GM10248 (cell line): ENCODE measurements around the gene VAT1L.

Source experiments
- CTCF ChIA-PET: fragments of 300-600 bp; sonication (Branson Sonifier 250); formaldehyde crosslinking; extraction: SDS; loops from one replicate; lab custom pipeline; 2021; ENCODE audit warnings: antibody characterized with exemption; lab: Yijun Ruan, JAX
- POLR2A ChIA-PET: fragments of 350-650 bp; sonication (Branson Sonifier 250); formaldehyde crosslinking; extraction: SDS; loops from one replicate; lab custom pipeline; 2020; ENCODE audit warnings: antibody characterized with exemption; lab: Yijun Ruan, JAX
- DNase-seq: peaks from one replicate; pipeline ENCODE4 v3.0.0; 2012; ENCODE audit errors: extremely low spot score
- TF ChIP-seq, protein P1 (sequence below): IDR thresholded peaks from 2 replicates; pipeline ENCODE4 v1.5.1; 2012; ENCODE audit warnings: mild to moderate bottlenecking, low read depth; ENCODE audit errors: extremely low read depth, missing control alignments, control extremely low read depth

VAT1L gene

DNA sequence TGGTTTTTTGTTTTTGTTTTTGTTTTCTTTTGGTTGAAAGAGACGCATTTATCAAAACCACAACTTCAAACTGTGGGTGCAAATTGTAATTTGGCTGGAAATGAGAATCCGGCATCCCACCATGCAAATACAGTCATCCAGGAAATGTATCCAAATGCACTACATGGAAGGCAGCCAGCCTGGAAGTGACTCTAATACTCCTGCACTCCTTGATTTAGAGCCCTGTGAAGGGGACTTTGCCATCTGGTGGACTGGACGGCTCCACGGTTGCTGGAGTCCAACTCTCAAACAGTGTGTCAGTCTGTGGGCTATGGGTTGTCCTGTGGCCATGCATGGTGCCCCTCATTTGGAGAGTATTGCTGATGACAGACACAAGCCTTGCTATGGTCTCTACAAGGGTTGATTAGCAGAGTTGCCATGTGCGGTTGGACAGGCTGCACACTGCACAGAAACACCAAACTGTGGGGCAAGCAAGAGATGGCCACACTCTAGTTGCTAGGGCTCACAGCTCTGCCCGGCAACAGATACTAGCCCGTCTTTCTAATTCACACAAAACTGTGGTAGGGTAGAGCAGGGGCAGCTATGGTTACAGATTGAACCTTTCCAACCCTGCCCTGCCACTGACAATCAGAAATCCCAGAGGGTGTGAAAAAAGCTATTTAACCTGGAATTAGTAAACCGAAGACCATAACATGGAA lies 62.4 kb downstream of the VAT1L start:
- DNase-seq, result no peak
- POLR2A ChIA-PET, result no interaction called here
- CTCF ChIA-PET, result interaction anchor here (1.6 kb wide), 1 partner anchor 14 kb away, joined by 3 read pairs; no protein-coding TSS in a partner anchor
- TF ChIP-seq, protein P1, sequence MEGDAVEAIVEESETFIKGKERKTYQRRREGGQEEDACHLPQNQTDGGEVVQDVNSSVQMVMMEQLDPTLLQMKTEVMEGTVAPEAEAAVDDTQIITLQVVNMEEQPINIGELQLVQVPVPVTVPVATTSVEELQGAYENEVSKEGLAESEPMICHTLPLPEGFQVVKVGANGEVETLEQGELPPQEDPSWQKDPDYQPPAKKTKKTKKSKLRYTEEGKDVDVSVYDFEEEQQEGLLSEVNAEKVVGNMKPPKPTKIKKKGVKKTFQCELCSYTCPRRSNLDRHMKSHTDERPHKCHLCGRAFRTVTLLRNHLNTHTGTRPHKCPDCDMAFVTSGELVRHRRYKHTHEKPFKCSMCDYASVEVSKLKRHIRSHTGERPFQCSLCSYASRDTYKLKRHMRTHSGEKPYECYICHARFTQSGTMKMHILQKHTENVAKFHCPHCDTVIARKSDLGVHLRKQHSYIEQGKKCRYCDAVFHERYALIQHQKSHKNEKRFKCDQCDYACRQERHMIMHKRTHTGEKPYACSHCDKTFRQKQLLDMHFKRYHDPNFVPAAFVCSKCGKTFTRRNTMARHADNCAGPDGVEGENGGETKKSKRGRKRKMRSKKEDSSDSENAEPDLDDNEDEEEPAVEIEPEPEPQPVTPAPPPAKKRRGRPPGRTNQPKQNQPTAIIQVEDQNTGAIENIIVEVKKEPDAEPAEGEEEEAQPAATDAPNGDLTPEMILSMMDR, result no peak

DNA sequence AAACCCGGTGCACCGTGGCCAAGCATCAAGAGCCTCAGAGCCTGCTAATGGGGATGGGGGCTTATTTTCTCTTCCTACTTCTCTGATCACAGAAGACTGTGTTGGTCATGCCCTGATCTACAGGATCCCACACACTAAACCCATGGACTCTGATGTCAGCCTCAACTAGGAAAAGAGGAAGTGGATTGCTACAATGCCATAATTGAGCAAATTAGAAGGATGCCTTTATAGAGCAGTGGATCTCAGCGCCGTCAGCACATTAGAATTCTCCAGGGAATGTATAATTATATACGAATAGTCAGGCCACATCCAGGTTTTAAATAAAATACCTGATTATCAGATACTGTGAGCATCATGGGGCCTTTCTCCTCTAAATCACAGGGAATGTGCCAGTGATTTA lies 64.8 kb downstream of the VAT1L start:
- CTCF ChIA-PET, result no interaction called here
- POLR2A ChIA-PET, result no interaction called here
- TF ChIP-seq, protein P1, result no peak
- DNase-seq, result no peak

DNA sequence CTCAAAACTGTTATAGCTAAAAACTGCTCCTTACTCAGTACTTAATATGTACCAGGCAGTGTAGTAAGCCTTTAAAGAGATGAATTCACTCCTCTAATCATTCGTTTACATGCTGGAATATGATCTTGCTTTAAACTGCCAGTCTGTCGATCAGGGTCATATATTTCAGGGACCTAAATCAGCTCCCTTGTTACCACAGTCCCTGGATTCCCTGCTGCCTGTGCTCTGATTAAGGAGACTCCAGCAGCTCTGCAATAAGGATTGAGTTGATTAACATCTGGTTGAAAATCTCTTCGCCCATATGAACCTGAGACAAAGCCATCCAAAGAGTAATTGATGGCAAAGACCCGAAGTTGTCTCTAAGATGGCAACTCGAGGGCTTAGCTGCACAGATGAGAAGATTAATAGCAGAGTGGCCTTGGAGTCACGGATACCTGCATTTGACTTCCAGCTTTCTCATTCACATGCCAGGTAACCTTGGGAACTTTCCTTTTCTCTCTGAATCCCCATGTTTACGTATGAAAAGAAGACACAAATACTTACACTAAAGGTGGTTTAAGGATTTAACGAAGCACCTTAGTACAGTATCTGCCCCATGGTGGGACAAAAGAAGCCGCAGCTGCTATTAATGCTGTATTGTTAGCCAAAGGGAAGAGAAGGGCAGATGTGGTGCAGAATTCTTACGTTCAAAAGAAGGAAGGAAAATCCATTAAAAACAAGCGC lies 68.2 kb downstream of the VAT1L start:
- CTCF ChIA-PET, result interaction anchor here (1.1 kb wide), 1 partner anchor 10 kb away, joined by 3 read pairs; no protein-coding TSS in a partner anchor
- TF ChIP-seq, protein P1, result no peak
- DNase-seq, result no peak
- POLR2A ChIA-PET, result no interaction called here

DNA sequence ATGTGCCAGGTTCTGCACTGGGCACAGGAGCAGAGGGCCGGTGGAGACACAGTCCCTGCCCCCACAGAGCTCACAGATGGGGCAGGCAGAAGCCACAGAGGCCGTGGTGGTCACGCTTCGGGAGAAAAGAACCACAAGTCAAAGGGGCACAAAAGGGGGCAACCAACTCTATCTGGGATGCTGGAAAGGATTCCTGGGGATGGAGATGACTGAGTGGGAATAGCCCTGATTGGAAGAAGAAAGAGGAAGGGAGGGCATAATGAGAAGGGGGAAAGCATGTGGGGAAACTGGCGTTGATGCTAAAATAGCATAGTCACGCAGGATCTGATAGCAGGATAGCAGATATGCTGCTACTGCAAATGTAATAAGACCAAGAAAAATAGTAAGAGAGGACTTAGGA lies 69.7 kb downstream of the VAT1L start:
- CTCF ChIA-PET, result no interaction called here
- TF ChIP-seq, protein P1, result no peak
- POLR2A ChIA-PET, result no interaction called here
- DNase-seq, result no peak

DNA sequence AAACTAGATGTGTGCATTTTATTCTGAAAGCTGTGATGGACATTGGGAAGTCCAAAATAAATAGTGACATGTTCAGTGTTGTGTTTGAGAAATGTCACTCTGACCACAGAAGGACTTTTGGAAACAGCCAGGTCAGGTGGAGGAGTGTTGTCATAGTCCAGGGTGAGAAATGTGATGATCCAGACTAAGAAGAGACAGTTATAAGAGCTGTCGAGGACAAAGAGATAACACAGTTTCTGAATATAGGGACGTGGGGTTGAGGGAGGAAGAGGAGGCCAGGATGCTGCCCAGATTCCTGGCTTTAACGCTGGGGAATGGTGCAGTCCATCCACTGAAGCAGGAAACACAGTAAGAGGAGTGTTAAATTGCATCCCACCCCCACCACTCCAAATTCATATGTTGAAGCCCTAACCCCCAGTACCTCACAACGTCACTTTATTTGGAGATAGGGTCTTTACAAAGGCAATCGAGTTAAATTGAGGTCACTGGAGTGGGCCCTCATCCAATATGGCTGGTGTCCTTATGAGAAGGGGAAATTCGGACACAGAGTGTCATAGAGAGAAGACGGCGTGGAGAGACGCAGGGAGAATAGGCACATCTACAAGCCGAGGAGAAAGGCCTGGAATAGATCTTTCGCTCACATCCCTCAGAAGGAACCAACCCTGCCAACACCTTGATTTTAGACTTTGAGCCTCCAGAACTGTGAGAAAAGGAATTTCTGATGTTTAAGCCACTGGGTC lies 71.3 kb downstream of the VAT1L start:
- CTCF ChIA-PET, result no interaction called here
- DNase-seq, result no peak
- POLR2A ChIA-PET, result no interaction called here

DNA sequence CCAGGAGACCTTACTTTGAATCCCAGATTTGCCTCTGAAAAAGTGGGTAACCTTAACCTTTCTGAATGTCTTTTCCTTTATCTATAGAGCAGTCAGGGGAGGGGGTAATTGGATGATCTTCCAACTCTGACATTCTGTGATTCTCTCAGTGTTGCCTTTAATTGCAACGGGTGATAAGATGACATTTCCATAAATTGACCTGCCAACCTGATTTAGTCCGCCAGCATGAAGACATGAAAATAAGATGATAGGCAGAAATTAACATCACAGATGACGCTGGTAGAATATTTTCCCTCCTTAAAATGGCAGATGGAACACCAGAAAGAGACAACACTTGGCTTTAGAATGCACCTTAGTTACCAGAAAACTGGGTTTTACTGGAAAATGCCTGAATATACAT lies 72.6 kb downstream of the VAT1L start:
- TF ChIP-seq, protein P1, result no peak
- no peak for DNase-seq
- ChIA-PET POLR2A (no interaction called here), CTCF (interaction anchor here (0.6 kb wide), 1 partner anchor 26 kb away, joined by 3 read pairs; no protein-coding TSS in a partner anchor)

More for the DNA sequence above, 71.3 kb downstream of the VAT1L start:
- TF ChIP-seq, protein P1, result no peak
